Endodermal cell (in vitro differentiated cells): ENCODE results near the gene OR7D2. TPM values are rescaled to one million over a fixed set of nuclear protein-coding genes. Genes with fewer than 3 reads are reported as not detected.
A peak's percentile ranks its signal among the peaks of the same experiment; 100 is the strongest.

Experiments used
- DNase-seq: peaks from one replicate; pipeline ENCODE4 v3.0.0-alpha.2; 2017
- H3K27ac ChIP-seq: 2 replicates; pipeline ENCODE4 v1.5.1; 2013; ENCODE audit warnings: mild to moderate bottlenecking, low read depth, low read length, moderate library complexity
- H3K27me3 ChIP-seq: 2 replicates; pipeline ENCODE4 v1.6.1; 2013; ENCODE audit warnings: mild to moderate bottlenecking, low read length, moderate library complexity; ENCODE audit not compliant: insufficient read depth, control insufficient read depth, poor library complexity, severe bottlenecking
- H3K36me3 ChIP-seq: 2 replicates; pipeline ENCODE4 v1.7.0; 2013; ENCODE audit warnings: mild to moderate bottlenecking, low read length, moderate library complexity; ENCODE audit not compliant: control insufficient read depth, insufficient read depth
- H3K4me1 ChIP-seq: one replicate; pipeline ENCODE4 v1.7.0; 2013; ENCODE audit warnings: low read length; ENCODE audit not compliant: control insufficient read depth, insufficient read depth
- H3K4me3 ChIP-seq: 2 replicates; pipeline ENCODE4 v1.5.1; 2013; ENCODE audit warnings: mild to moderate bottlenecking, low read length, moderate library complexity
- H3K9ac ChIP-seq: 2 replicates; pipeline ENCODE4 v1.6.1; 2013; ENCODE audit warnings: mild to moderate bottlenecking, low read length, moderate library complexity; ENCODE audit not compliant: poor library complexity, severe bottlenecking; ENCODE audit errors: extremely low read depth
- H3K9me3 ChIP-seq: 2 replicates; pipeline ENCODE4 v1.6.1; 2013; ENCODE audit warnings: mild to moderate bottlenecking, low read length, moderate library complexity; ENCODE audit not compliant: control insufficient read depth
- H3K27ac Mint-ChIP-seq: 2 replicates; pipeline ENCODE4 v1.8.0; 2020; ENCODE audit warnings: mixed read lengths
- H3K27me3 Mint-ChIP-seq: 2 replicates; pipeline ENCODE4 v1.8.0; 2021; ENCODE audit warnings: mild to moderate bottlenecking, mixed read lengths; ENCODE audit not compliant: insufficient read depth
- H3K36me3 Mint-ChIP-seq: 2 replicates; pipeline ENCODE4 v1.8.0; 2020; ENCODE audit warnings: low read depth, mixed read lengths
- H3K4me1 Mint-ChIP-seq: 2 replicates; pipeline ENCODE4 v1.8.0; 2020; ENCODE audit warnings: mixed read lengths
- H3K4me3 Mint-ChIP-seq: 2 replicates; pipeline ENCODE4 v1.8.0; 2020; ENCODE audit warnings: mild to moderate bottlenecking, moderate library complexity, mixed read lengths
- H3K9me3 Mint-ChIP-seq: 2 replicates; pipeline ENCODE4 v1.8.0; 2020; ENCODE audit warnings: mild to moderate bottlenecking, mixed read lengths
- CTCF ChIP-seq: fragments of 200-600 bp; sonication (generic); conservative IDR thresholded peaks from 2 replicates; pipeline ENCODE4 v1.5.0; 2021; ENCODE audit warnings: antibody characterized with exemption, mild to moderate bottlenecking
- WGBS, 2 experiments: methylation state at CpG; one replicate each; pipeline versions ENCODE4 v1.1.5 to v1.1.7; 2013; ENCODE audit warnings: missing lambda C conversion rate in 2 of 2, mixed read lengths in 1 of 2; ENCODE audit not compliant: insufficient coverage in 1 of 2, insufficient read length in 1 of 2; 5-methylcytosine and 5-hydroxymethylcytosine counted together
- total RNA-seq, 2 donors: library from RNA; stranded (reverse); fragmentation: NEBNext Ultra II Directional in 1 of 2; extraction: Animal tissue kit (Norgen Biotek cat#: 25700) in 1 of 2; gene quantifications; 2 replicates in 1 of 2; 3 replicates in 1 of 2; pipeline ENCODE4 v1.2.1, GENCODE V29; 2021

Gene OR7D2
- total RNA-seq, 2 donors from 2014 or later, result 0.31 to 0.40 TPM

GRCh38 chr19:9139609-9140158 is 39.1 kb upstream of the OR7D2 start:
- Histone ChIP-seq H3K27me3 (no peaks in the 10 kb centered on the region), H3K36me3 (peaks cover 28% of the 10 kb centered on the region), H3K4me1 (no peaks in the 10 kb centered on the region), H3K27ac (no peak overlapping the region), H3K4me3 (peak overlapping the region; percentile 100), H3K9me3 (peaks cover 26% of the 10 kb centered on the region), H3K9ac (peak overlapping the region; percentile 96)
- DNase-seq, result no peak
- no peak for TF ChIP-seq CTCF
- H3K4me3 Mint-ChIP-seq, result peak overlapping the region; percentile 99
- H3K36me3 Mint-ChIP-seq, result peaks cover 29% of the 10 kb centered on the region
- H3K27ac Mint-ChIP-seq, result peak overlapping the region; percentile 75
- H3K9me3 Mint-ChIP-seq, result peaks cover 18% of the 10 kb centered on the region
- H3K4me1 Mint-ChIP-seq, result peaks cover 3% of the 10 kb centered on the region
- peaks cover 2% of the 10 kb centered on the region for H3K27me3 Mint-ChIP-seq
- 47 to 61% methylated on average over 5 to 7 of the region's 8 CpGs for WGBS, 2 experiments

- H3K4me3 Mint-ChIP-seq, result peak within 1 kb of the TSS; percentile 99
- Histone ChIP-seq H3K27me3 (no peaks in the 10 kb centered on the region), H3K36me3 (peaks cover 34% of the 10 kb centered on the region), H3K4me1 (no peaks in the 10 kb centered on the region), H3K9ac (peak within 1 kb of the TSS; percentile 96), H3K9me3 (peaks cover 32% of the 10 kb centered on the region), H3K4me3 (peak within 1 kb of the TSS; percentile 100), H3K27ac (peak within 1 kb of the TSS; percentile 26)
- DNase-seq, result peak; percentile 95
- peaks cover 2% of the 10 kb centered on the region for H3K27me3 Mint-ChIP-seq
- 0% methylated on average over 23 to 43 of the region's 43 CpGs for WGBS, 2 experiments
- H3K4me1 Mint-ChIP-seq, result peaks cover 3% of the 10 kb centered on the region
- H3K27ac Mint-ChIP-seq, result peak within 1 kb of the TSS; percentile 98
- H3K36me3 Mint-ChIP-seq, result peaks cover 35% of the 10 kb centered on the region
- peaks cover 24% of the 10 kb centered on the region for H3K9me3 Mint-ChIP-seq
- TF ChIP-seq CTCF, result no peak
Measured at GRCh38 chr19:9140159-9140874, 38.5 kb upstream of the OR7D2 start, which contains the start of gene ZNF317. Gene ZNF317, plus strand, starts transcription at chr19:9140397. Its CDS starts 15,620 bp downstream, at chr19:9156017.

- DNase-seq, result no peak
- peaks cover 67% of the 10 kb centered on the region for H3K36me3 ChIP-seq
- Mint-ChIP-seq H3K27ac (no peak overlapping the region), H3K9me3 (peaks cover 66% of the 10 kb centered on the region), H3K36me3 (peaks cover 77% of the 10 kb centered on the region), H3K27me3 (no peaks in the 10 kb centered on the region), H3K4me3 (no peak overlapping the region), H3K4me1 (peaks cover 3% of the 10 kb centered on the region)
- no peak overlapping the region for H3K27ac ChIP-seq
- no peak for TF ChIP-seq CTCF
- H3K9me3 ChIP-seq, result peaks cover 73% of the 10 kb centered on the region
- H3K9ac ChIP-seq, result no peak overlapping the region
- no peaks in the 10 kb centered on the region for H3K27me3 ChIP-seq
- H3K4me1 ChIP-seq, result no peaks in the 10 kb centered on the region
- WGBS, 2 experiments, result 97 to 100% methylated on average over 4 to 5 of the region's 5 CpGs
- H3K4me3 ChIP-seq, result peak overlapping the region; percentile 60
Measured at GRCh38 chr19:9144920-9145319, 33.9 kb upstream of the OR7D2 start.
